Measurements from ENCODE around the gene TSPOAP1. TPM values are rescaled to one million over a fixed set of nuclear protein-coding genes. Genes with fewer than 3 reads are reported as not detected.
A peak's percentile ranks its signal among the peaks of the same experiment; 100 is the strongest.

TSPOAP1 gene
- polyA plus RNA-seq, 2 donors: 7.3 to 14.9 TPM

DNA sequence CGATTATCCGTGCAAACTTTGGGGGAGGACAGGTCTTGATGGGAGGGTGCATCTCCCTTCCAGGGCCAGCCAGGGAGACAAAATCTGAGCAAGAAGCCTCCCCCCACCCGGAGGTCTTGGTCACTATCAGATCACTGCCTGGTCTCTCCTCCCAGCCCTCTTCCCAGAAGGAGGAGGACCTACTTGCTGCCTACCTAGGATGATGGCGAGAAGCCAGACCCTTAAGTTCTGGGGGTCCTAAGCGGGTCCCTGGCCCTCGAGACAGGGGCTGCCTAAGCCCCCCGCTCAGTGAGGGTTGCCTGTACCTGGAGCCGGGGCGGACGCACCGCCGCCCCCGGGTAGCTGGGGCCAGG lies 4.6 kb downstream of the TSPOAP1 start:
- Histone ChIP-seq H3K9me3 (ENCODE audit: control insufficient read depth in 2 of 2, insufficient read depth in 1 of 2, low read depth in 1 of 2, low read length in 1 of 2) (no peaks in the 10 kb centered on the region), H3K4me1 (ENCODE audit: control insufficient read depth in 2 of 2, insufficient read depth in 2 of 2, low read length in 1 of 2) (peaks cover 0 to 11% of the 10 kb centered on the region in 2 donors), H3K27me3 (ENCODE audit: control insufficient read depth in 1 of 2, insufficient read depth in 2 of 2, low read length in 2 of 2) (no peaks in the 10 kb centered on the region), H3K27ac (ENCODE audit: low read depth in 2 of 2, low read length in 1 of 2) (no peak overlapping the region), H3K36me3 (ENCODE audit: control insufficient read depth in 2 of 2, insufficient read depth in 2 of 2, low read length in 1 of 2) (peaks cover 0 to 3% of the 10 kb centered on the region in 2 donors), H3K4me3 (ENCODE audit: low read depth in 1 of 2, low read length in 2 of 2) (peak overlapping the region; percentile 49 to 59)
- 15 to 30% methylated on average over 13 of the region's 13 CpGs for WGBS, 2 donors

DNA sequence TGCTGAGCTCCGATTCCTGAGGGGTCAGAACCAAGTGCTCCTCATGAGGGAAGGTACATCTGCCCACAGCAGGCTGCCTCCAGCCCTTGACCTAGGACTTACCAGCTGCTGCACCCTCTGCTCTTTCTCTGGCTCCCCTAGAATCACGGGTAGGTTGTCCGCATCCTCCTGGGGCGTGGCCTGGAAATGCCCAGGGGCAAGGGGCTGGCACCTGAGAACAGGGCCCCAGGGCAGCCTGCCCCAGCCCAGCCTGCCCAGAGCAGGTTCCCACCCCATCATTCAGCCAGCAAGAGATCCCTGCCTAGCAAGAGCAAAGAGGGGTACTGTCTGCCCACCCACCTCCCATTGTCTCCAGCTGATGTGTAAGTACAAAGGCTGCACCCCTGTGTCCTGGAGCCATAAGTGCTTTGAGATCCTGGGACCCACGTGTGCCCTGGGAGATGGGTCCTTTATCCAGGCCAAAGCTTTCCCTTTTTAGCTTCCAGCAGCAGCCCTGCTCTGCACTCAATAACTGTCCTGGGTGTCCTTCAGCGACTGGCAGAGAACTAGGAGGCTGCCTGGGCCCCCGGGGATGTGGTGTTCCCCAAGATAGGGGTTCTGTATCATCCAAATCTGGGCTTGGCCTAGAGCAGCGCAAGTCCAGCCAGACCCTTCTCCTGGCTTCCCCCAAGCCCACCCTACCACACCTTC lies 5.1 kb downstream of the TSPOAP1 start:
- peaks cover 0 to 11% of the 10 kb centered on the region in 2 donors for H3K4me1 ChIP-seq (ENCODE audit: control insufficient read depth in 2 of 2, insufficient read depth in 2 of 2, low read length in 1 of 2)
- H3K27ac ChIP-seq (ENCODE audit: low read depth in 2 of 2, low read length in 1 of 2): no peak overlapping the region
- no peaks in the 10 kb centered on the region for H3K9me3 ChIP-seq (ENCODE audit: control insufficient read depth in 2 of 2, insufficient read depth in 1 of 2, low read depth in 1 of 2, low read length in 1 of 2)
- no peaks in the 10 kb centered on the region for H3K27me3 ChIP-seq (ENCODE audit: control insufficient read depth in 1 of 2, insufficient read depth in 2 of 2, low read length in 2 of 2)
- H3K36me3 ChIP-seq (ENCODE audit: control insufficient read depth in 2 of 2, insufficient read depth in 2 of 2, low read length in 1 of 2): peaks cover 0 to 3% of the 10 kb centered on the region in 2 donors
- WGBS, 2 donors: 56 to 57% methylated on average over 8 of the region's 8 CpGs
- peak overlapping the region; percentile 49 to 59 for H3K4me3 ChIP-seq (ENCODE audit: low read depth in 1 of 2, low read length in 2 of 2)

DNA sequence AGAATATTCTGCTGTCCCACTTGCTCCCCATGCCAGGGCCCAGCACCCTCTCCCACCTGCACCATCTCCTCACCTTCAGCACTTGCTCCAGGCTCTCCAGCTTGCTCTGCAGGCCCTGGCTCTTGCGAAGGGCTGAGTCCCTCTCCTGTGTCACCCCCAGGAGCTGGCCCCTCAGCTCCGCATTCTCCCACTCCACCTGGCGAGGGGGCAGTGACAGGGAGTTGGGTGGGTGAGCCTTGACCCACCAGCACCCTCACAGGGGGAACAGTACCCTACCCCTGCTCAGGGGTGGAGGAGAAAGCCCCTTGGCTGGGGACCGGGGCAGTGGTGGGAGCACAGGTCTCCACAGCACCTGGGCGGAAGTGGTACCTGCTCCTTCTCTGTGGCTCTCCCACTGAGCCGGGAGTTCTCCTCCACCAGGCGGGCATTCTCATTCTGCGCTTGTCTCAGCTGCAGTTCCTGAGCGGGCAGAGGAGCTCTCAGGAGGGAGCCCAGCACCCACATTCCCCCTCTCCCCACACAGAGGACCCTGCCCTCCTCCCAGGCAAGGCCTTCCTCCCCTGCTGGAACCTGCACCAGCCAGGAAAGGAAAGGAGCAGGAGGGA lies 5.9 kb downstream of the TSPOAP1 start:
- no peak overlapping the region for H3K4me3 ChIP-seq (ENCODE audit: low read depth in 1 of 2, low read length in 2 of 2)
- H3K27me3 ChIP-seq (ENCODE audit: control insufficient read depth in 1 of 2, insufficient read depth in 2 of 2, low read length in 2 of 2): no peaks in the 10 kb centered on the region
- no peaks in the 10 kb centered on the region for H3K9me3 ChIP-seq (ENCODE audit: control insufficient read depth in 2 of 2, insufficient read depth in 1 of 2, low read depth in 1 of 2, low read length in 1 of 2)
- 95 to 96% methylated on average over 9 of the region's 9 CpGs for WGBS, 2 donors
- peaks cover 0 to 3% of the 10 kb centered on the region in 2 donors for H3K36me3 ChIP-seq (ENCODE audit: control insufficient read depth in 2 of 2, insufficient read depth in 2 of 2, low read length in 1 of 2)
- no peak overlapping the region for H3K27ac ChIP-seq (ENCODE audit: low read depth in 2 of 2, low read length in 1 of 2)
- H3K4me1 ChIP-seq (ENCODE audit: control insufficient read depth in 2 of 2, insufficient read depth in 2 of 2, low read length in 1 of 2): peaks cover 0 to 11% of the 10 kb centered on the region in 2 donors

DNA sequence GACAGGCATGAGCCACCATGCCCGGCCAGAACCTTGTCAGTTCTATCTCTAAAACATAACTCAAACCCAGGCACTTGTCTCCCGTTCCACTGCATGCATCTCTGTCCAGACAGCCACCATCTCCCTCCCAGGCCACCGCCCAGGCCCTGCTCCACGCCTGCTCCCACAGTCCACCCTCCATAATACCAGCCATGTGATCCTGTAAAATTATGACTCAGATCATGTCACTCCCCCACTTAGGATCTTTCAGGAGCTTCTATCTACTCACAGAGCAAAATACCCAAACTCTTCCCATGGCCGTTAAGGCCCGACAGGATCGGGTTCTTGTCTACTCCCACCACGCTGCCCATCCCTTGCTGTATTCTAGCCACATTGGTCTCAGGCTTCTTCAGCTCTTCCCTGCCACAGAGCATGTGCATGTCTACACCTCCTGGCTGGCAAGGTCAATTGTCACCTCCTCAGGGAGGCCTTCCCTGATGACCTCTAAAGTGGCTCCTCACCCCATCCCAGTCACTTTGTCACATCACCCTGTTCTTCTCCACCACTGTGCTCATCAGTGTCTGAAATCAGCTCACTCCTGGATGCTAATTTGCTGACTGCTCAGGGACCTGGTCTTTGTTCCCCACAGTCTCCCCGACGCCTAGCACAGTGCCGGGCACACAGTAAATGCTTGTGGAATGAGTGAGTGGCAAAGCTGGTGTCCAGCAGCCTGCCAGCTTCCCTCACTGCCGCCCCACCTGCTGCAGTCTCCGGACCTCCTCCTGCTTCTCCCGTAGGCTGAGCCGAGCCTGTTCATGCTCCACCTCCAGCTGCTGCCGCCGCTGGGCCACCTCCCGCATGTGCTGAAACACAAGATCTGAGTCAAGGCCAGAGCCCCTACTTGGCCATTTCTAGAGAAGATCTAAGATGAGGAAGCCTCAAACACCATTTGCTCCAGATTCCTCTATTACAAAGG lies 6.7 kb downstream of the TSPOAP1 start:
- peaks cover 0 to 3% of the 10 kb centered on the region in 2 donors for H3K36me3 ChIP-seq (ENCODE audit: control insufficient read depth in 2 of 2, insufficient read depth in 2 of 2, low read length in 1 of 2)
- WGBS, 2 donors: 92 to 93% methylated on average over 18 of the region's 18 CpGs
- H3K4me1 ChIP-seq (ENCODE audit: control insufficient read depth in 2 of 2, insufficient read depth in 2 of 2, low read length in 1 of 2): peaks cover 0 to 11% of the 10 kb centered on the region in 2 donors
- H3K4me3 ChIP-seq (ENCODE audit: low read depth in 1 of 2, low read length in 2 of 2): no peak overlapping the region
- no peak overlapping the region for H3K27ac ChIP-seq (ENCODE audit: low read depth in 2 of 2, low read length in 1 of 2)
- H3K27me3 ChIP-seq (ENCODE audit: control insufficient read depth in 1 of 2, insufficient read depth in 2 of 2, low read length in 2 of 2): no peaks in the 10 kb centered on the region
- H3K9me3 ChIP-seq (ENCODE audit: control insufficient read depth in 2 of 2, insufficient read depth in 1 of 2, low read depth in 1 of 2, low read length in 1 of 2): no peaks in the 10 kb centered on the region

DNA sequence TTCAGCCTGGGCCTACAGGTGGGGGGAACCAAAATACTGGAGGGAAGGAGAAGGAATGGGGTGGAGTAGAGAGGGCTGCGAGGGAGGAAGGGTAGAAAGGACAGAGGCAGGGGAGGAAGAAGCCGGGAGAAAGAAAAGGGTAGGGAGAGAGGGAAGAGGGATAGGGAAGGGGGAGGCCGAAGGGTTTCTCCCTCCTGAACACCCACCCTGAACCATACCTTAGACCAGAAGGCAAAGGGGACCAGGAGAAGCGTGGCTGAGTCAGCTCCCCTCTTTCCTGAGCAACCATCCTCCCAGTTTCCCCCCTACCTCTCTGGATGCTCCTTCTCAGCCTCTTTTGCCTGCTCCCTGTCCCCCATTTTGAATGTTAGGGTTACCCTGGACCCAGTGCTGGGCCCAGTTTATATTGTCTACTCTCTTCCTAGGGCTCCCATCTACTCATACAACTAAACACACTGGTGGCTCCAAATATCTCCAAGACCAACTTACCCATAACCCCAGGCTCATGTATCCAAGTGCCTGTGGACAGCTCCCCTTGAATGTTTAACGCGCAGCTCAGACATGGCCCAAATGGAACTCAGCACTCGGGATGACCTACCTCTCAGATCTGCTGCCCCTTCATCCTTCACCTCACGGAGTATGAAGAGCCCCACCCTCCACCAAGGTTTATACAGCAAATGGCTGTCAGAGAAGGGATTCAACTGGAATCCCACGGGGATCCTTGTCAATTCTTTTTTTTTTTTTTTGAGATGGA lies 7.8 kb downstream of the TSPOAP1 start:
- peaks cover 0 to 11% of the 10 kb centered on the region in 2 donors for H3K4me1 ChIP-seq (ENCODE audit: control insufficient read depth in 2 of 2, insufficient read depth in 2 of 2, low read length in 1 of 2)
- H3K27ac ChIP-seq (ENCODE audit: low read depth in 2 of 2, low read length in 1 of 2): no peak overlapping the region
- H3K4me3 ChIP-seq (ENCODE audit: low read depth in 1 of 2, low read length in 2 of 2): no peak overlapping the region
- H3K36me3 ChIP-seq (ENCODE audit: control insufficient read depth in 2 of 2, insufficient read depth in 2 of 2, low read length in 1 of 2): peaks cover 0 to 3% of the 10 kb centered on the region in 2 donors
- H3K9me3 ChIP-seq (ENCODE audit: control insufficient read depth in 2 of 2, insufficient read depth in 1 of 2, low read depth in 1 of 2, low read length in 1 of 2): no peaks in the 10 kb centered on the region
- H3K27me3 ChIP-seq (ENCODE audit: control insufficient read depth in 1 of 2, insufficient read depth in 2 of 2, low read length in 2 of 2): no peaks in the 10 kb centered on the region
- WGBS, 2 donors: 94 to 95% methylated on average over 9 of the region's 9 CpGs

DNA sequence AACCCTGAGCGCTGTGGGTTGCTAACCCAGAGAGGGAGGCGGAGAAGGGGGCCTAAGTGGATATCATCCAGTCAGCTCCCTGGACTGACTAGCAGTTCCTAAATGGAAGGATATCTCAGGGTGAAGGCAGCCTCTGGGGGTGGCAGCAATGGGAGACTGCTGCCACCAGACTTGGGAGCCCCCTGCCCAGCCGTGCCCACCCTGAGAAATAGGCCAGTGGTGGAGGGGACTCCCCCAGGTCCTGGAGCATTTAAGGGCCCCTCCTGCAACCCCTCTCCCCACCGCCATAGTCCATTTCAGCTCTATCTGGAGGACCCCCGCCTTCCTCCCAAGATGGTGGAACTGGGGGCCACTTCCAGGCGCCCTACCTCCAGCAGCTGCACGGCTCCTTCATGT lies 8.4 kb downstream of the TSPOAP1 start:
- WGBS, 2 donors: 93 to 94% methylated on average over 7 of the region's 7 CpGs
- no peak overlapping the region for H3K4me3 ChIP-seq (ENCODE audit: low read depth in 1 of 2, low read length in 2 of 2)
- no peaks in the 10 kb centered on the region for H3K27me3 ChIP-seq (ENCODE audit: control insufficient read depth in 1 of 2, insufficient read depth in 2 of 2, low read length in 2 of 2)
- peaks cover 0 to 9% of the 10 kb centered on the region in 2 donors for H3K4me1 ChIP-seq (ENCODE audit: control insufficient read depth in 2 of 2, insufficient read depth in 2 of 2, low read length in 1 of 2)
- H3K9me3 ChIP-seq (ENCODE audit: control insufficient read depth in 2 of 2, insufficient read depth in 1 of 2, low read depth in 1 of 2, low read length in 1 of 2): no peaks in the 10 kb centered on the region
- no peak overlapping the region for H3K27ac ChIP-seq (ENCODE audit: low read depth in 2 of 2, low read length in 1 of 2)
- peaks cover 0 to 3% of the 10 kb centered on the region in 2 donors for H3K36me3 ChIP-seq (ENCODE audit: control insufficient read depth in 2 of 2, insufficient read depth in 2 of 2, low read length in 1 of 2)

DNA sequence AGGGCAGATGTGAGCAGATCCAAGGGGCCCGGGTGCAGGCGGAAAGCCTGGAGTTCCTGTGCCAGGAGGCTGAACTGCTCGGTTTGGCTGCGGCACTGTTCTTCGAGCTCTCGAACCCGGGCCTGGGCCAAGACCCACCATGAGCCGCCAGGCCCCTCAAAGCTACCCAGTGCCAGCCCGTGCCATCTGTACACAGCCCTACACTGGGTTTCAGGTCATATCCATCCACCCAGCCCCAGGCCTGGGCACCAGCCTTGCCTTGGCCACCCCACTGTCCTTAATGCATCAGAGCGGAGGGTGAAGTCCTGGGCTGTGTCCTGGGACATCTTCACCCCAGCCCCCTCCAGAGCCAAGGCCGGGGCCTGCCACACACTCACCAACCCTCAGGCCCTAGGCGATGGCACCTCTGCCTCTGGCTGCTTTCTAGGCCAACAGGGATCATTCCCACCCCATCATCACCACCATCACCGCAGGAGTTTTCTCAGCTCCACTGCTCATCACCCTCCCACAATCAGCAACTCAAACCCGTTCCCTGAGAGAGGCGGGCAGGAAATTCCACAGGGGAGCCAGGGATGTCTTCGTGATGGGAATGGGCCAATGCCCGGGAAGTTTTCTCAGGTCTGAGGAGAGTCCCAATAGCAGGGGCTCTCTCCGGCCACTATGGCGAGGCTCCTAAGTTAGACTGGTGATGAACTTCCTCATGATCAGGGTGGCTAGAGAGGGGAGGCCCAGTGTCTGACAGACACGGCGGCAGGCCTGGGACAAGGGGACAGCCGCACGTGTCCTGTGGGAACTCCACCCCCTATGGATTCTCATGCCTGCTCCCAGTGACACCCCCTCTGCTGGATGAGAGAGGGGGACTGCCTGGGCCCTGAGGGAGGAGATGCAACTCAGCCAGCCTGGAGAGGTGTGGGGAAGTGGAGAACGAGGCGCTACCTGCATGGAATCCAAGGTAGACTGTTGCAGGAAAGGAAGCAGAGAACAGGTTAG lies 9.1 kb downstream of the TSPOAP1 start:
- H3K27ac ChIP-seq (ENCODE audit: low read depth in 2 of 2, low read length in 1 of 2): no peak overlapping the region
- no peaks in the 10 kb centered on the region for H3K27me3 ChIP-seq (ENCODE audit: control insufficient read depth in 1 of 2, insufficient read depth in 2 of 2, low read length in 2 of 2)
- H3K36me3 ChIP-seq (ENCODE audit: control insufficient read depth in 2 of 2, insufficient read depth in 2 of 2, low read length in 1 of 2): peaks cover 0 to 3% of the 10 kb centered on the region in 2 donors
- H3K4me3 ChIP-seq (ENCODE audit: low read depth in 1 of 2, low read length in 2 of 2): no peak overlapping the region
- no peaks in the 10 kb centered on the region for H3K9me3 ChIP-seq (ENCODE audit: control insufficient read depth in 2 of 2, insufficient read depth in 1 of 2, low read depth in 1 of 2, low read length in 1 of 2)
- WGBS, 2 donors: 89% methylated on average over 25 of the region's 25 CpGs
- peaks cover 0 to 6% of the 10 kb centered on the region in 2 donors for H3K4me1 ChIP-seq (ENCODE audit: control insufficient read depth in 2 of 2, insufficient read depth in 2 of 2, low read length in 1 of 2)

DNA sequence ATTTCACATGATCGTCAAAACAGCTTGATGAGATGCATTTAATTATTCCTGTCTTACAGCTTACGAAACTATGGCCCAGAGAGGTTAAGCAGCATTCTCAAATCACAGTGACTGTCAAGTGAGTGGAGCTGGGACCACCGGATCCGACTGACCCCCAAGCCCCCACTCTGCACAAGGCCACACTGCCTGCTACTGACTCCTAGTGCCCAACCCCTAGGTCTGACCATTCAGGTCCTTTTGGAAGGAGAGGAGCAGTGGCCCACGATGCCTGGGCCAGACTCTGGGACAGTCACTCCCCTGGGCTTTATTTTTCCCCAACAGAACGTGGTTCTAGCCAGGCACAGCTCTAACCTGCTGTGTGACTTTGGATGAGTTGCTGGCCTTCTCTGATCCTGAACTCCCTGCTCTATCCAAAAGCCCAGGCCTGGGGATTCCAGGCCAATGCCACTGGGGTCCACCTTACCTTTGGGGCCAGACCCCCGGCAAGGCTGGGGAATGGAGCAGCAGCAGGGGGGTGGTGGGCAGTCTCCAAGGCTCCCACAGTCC lies 9.9 kb downstream of the TSPOAP1 start:
- Histone ChIP-seq H3K27ac (ENCODE audit: low read depth in 2 of 2, low read length in 1 of 2) (no peak overlapping the region), H3K36me3 (ENCODE audit: control insufficient read depth in 2 of 2, insufficient read depth in 2 of 2, low read length in 1 of 2) (peaks cover 0 to 3% of the 10 kb centered on the region in 2 donors), H3K4me3 (ENCODE audit: low read depth in 1 of 2, low read length in 2 of 2) (no peak overlapping the region), H3K27me3 (ENCODE audit: control insufficient read depth in 1 of 2, insufficient read depth in 2 of 2, low read length in 2 of 2) (no peaks in the 10 kb centered on the region), H3K4me1 (ENCODE audit: control insufficient read depth in 2 of 2, insufficient read depth in 2 of 2, low read length in 1 of 2) (peaks cover 0 to 1% of the 10 kb centered on the region in 2 donors), H3K9me3 (ENCODE audit: control insufficient read depth in 2 of 2, insufficient read depth in 1 of 2, low read depth in 1 of 2, low read length in 1 of 2) (no peaks in the 10 kb centered on the region)
- 79 to 81% methylated on average over 7 of the region's 7 CpGs for WGBS, 2 donors
